Esophagus squamous epithelium (tissue), 5 donors: ENCODE measurements around the gene MEIS1. TPM values are rescaled to one million over a fixed set of nuclear protein-coding genes. Genes with fewer than 3 reads are reported as not detected.
A peak's percentile ranks its signal among the peaks of the same experiment; 100 is the strongest.

Source experiments
- DNase-seq: peaks from one replicate; lab custom pipeline; 2025; lab: John Stamatoyannopoulos, UW
- H3K27ac ChIP-seq, 4 donors: fragments of 200-600 bp; sonication (generic); one replicate each; pipeline ENCODE4 v1.5.1; 2016 to 2019; ENCODE audit warnings: mild to moderate bottlenecking in 1 of 4
- H3K27me3 ChIP-seq, 4 donors: fragments of 200-600 bp; sonication (generic); 1 replicate in 3 of 4; 2 replicates in 1 of 4; pipeline versions ENCODE4 v1.5.1 to v1.6.0; 2017 to 2021; ENCODE audit warnings: antibody characterized with exemption in 1 of 4
- H3K36me3 ChIP-seq, 3 donors: fragments of 200-600 bp; sonication (generic); one replicate each; pipeline ENCODE4 v1.5.1; 2016 to 2019
- H3K4me1 ChIP-seq, 3 donors: fragments of 200-600 bp; sonication (generic); one replicate each; pipeline ENCODE4 v1.5.1; 2017 to 2019
- H3K4me3 ChIP-seq, 4 donors: fragments of 200-600 bp; sonication (generic); 1 replicate in 3 of 4; 2 replicates in 1 of 4; pipeline ENCODE4 v1.5.1; 2016 to 2019; ENCODE audit warnings: mild to moderate bottlenecking in 2 of 4, moderate library complexity in 1 of 4
- H3K9me3 ChIP-seq, 3 donors: fragments of 200-600 bp; sonication (generic); one replicate each; pipeline ENCODE4 v1.5.1; 2016 to 2019
- CTCF ChIP-seq, 6 experiments: fragments of 450-650 bp in 4 of 6; fragments of 200-600 bp in 2 of 6; sonication (generic) in 2 of 6; IDR thresholded peaks; one replicate each; pipeline ENCODE4 v1.5.1; 2016 to 2019; ENCODE audit warnings: antibody characterized with exemption in 6 of 6, mild to moderate bottlenecking in 4 of 6, moderate library complexity in 4 of 6
- POLR2A ChIP-seq, 4 donors: fragments of 450-650 bp; IDR thresholded peaks; one replicate each; pipeline ENCODE4 v1.6.1; 2017; ENCODE audit warnings: antibody characterized with exemption in 4 of 4, mild to moderate bottlenecking in 4 of 4, moderate library complexity in 3 of 4
- WGBS, 2 donors: methylation state at CpG; one replicate each; pipeline ENCODE4 v1.1.5; 2018; 5-methylcytosine and 5-hydroxymethylcytosine counted together
- intact Hi-C: fragments of 100-400 bp; cut with DNase I; formaldehyde crosslinking; loops from one replicate; pipeline ENCODE4 v1.15.0; 2022
- total RNA-seq, 4 donors: library from RNA; depleted of rRNA; stranded (reverse); fragments of >200 nt; gene quantifications; one replicate each; pipeline ENCODE4 v1.1.0, GENCODE V29; 2016
- donor health status: DM: yes; HTN: yes; CAD: no.

MEIS1 gene
- total RNA-seq, 4 donors from 2014 or later: 17.8 to 56.1 (median 28.5) TPM

GRCh38 chr2:66427300-66427699, 7.6 kb upstream of the MEIS1 start:
- DNase-seq: no peak
- peak overlapping the region; percentile 71 to 85 (median 76) for H3K27ac ChIP-seq

GRCh38 chr2:66428986-66429612, 5.8 kb upstream of the MEIS1 start:
- intact Hi-C loops: no loop called here
- peaks cover 0 to 68% (median 0%) of the 10 kb centered on the region in 3 donors for H3K4me1 ChIP-seq
- peaks cover 0 to 31% (median 0%) of the 10 kb centered on the region in 4 donors for H3K27me3 ChIP-seq
- TF ChIP-seq POLR2A (IDR thresholded peaks at IDR 0.05) (no peak), CTCF (IDR thresholded peaks at IDR 0.05) (peak; percentile 43 to 92 (median 88))
- 23 to 25% methylated on average over 5 of the region's 5 CpGs for WGBS, 2 donors
- no peak overlapping the region for H3K4me3 ChIP-seq
- H3K36me3 ChIP-seq: no peaks in the 10 kb centered on the region
- no peaks in the 10 kb centered on the region for H3K9me3 ChIP-seq
- DNase-seq: no peak
- H3K27ac ChIP-seq: peak overlapping the region in 2 of 4 donors; percentile 23 to 43

More at GRCh38 chr2:66427300-66427699, 7.6 kb upstream of the MEIS1 start:
- TF ChIP-seq CTCF (IDR thresholded peaks at IDR 0.05) (no peak), POLR2A (IDR thresholded peaks at IDR 0.05) (no peak)
- intact Hi-C loops: no loop called here
- no peaks in the 10 kb centered on the region for H3K9me3 ChIP-seq
- H3K36me3 ChIP-seq: no peaks in the 10 kb centered on the region
- H3K4me1 ChIP-seq: peaks cover 0 to 64% (median 0%) of the 10 kb centered on the region in 3 donors
- WGBS, 2 donors: 21 to 22% methylated on average over 9 of the region's 9 CpGs
- H3K4me3 ChIP-seq: peak overlapping the region; percentile 47 to 70 (median 58)
- peaks cover 0 to 18% (median 0%) of the 10 kb centered on the region in 4 donors for H3K27me3 ChIP-seq

GRCh38 chr2:66429693-66430504, 5.0 kb upstream of the MEIS1 start:
- intact Hi-C loops: no loop called here
- DNase-seq: no peak
- TF ChIP-seq POLR2A (IDR thresholded peaks at IDR 0.05) (no peak), CTCF (IDR thresholded peaks at IDR 0.05) (no peak)
- Histone ChIP-seq H3K36me3 (no peaks in the 10 kb centered on the region), H3K27ac (peak overlapping the region in 2 of 4 donors; percentile 92 to 96), H3K9me3 (no peaks in the 10 kb centered on the region), H3K4me1 (peaks cover 0 to 65% (median 0%) of the 10 kb centered on the region in 3 donors), H3K4me3 (no peak overlapping the region), H3K27me3 (peaks cover 0 to 34% (median 0%) of the 10 kb centered on the region in 4 donors)

GRCh38 chr2:66430505-66431273, 4.2 kb upstream of the MEIS1 start:
- Histone ChIP-seq H3K36me3 (no peaks in the 10 kb centered on the region), H3K4me3 (no peak overlapping the region), H3K27me3 (peaks cover 0 to 31% (median 0%) of the 10 kb centered on the region in 4 donors), H3K4me1 (peaks cover 0 to 58% (median 0%) of the 10 kb centered on the region in 3 donors), H3K27ac (peak overlapping the region in 3 of 4 donors; percentile 39 to 96 (median 92)), H3K9me3 (no peaks in the 10 kb centered on the region)
- no peak for DNase-seq
- intact Hi-C loops: no loop called here
- 57 to 59% methylated on average over 9 of the region's 9 CpGs for WGBS, 2 donors
- TF ChIP-seq POLR2A (IDR thresholded peaks at IDR 0.05): no peak
- no peak for TF ChIP-seq CTCF (IDR thresholded peaks at IDR 0.05)
